Keratinocyte (primary cell): ENCODE results near the gene CCDC77. TPM values are rescaled to one million over a fixed set of nuclear protein-coding genes. Genes with fewer than 3 reads are reported as not detected.
A peak's percentile ranks its signal among the peaks of the same experiment; 100 is the strongest.

Experiments used
- DNase-seq: peaks from one replicate; pipeline ENCODE4 v3.0.0-alpha.2; 2011; ENCODE audit warnings: low read depth, missing footprints, low spot score
- FAIRE-seq: peaks from 2 replicates; lab custom pipeline; 2011; peaks lifted over from hg19 to GRCh38; lab: Jason Lieb, UNC
- H2AFZ ChIP-seq: 2 replicates; pipeline ENCODE4 v1.6.0; 2012; ENCODE audit warnings: low read length, control low read depth, inconsistent platforms; ENCODE audit not compliant: control insufficient read depth
- H3K27ac ChIP-seq: 2 replicates; pipeline ENCODE4 v1.5.1; 2011; ENCODE audit warnings: low read length; ENCODE audit not compliant: control insufficient read depth, insufficient read depth
- H3K27me3 ChIP-seq: 3 replicates; pipeline ENCODE4 v1.6.0; 2011; ENCODE audit warnings: low read length; ENCODE audit not compliant: control insufficient read depth, insufficient read depth; ENCODE audit errors: extremely low read depth
- H3K36me3 ChIP-seq, 2 experiments: 2 replicates in 1 of 2; 3 replicates in 1 of 2; pipeline ENCODE4 v1.5.1; 2011; ENCODE audit warnings: low read length in 2 of 2, mild to moderate bottlenecking in 1 of 2; ENCODE audit not compliant: control insufficient read depth in 2 of 2, insufficient read depth in 2 of 2; ENCODE audit errors: extremely low read depth in 1 of 2
- H3K4me1 ChIP-seq: 3 replicates; pipeline ENCODE4 v1.5.1; 2011; ENCODE audit warnings: low read length; ENCODE audit not compliant: control insufficient read depth, insufficient read depth; ENCODE audit errors: extremely low read depth
- H3K4me2 ChIP-seq: 3 replicates; pipeline ENCODE4 v1.6.0; 2011; ENCODE audit warnings: low read depth, low read length; ENCODE audit not compliant: control insufficient read depth, insufficient read depth; ENCODE audit errors: extremely low read depth
- H3K4me3 ChIP-seq, 3 experiments: fragments of 200-600 bp in 1 of 3; sonication (generic) in 1 of 3; 2 replicates in 2 of 3; 3 replicates in 1 of 3; pipeline ENCODE4 v1.5.1; 2011 to 2016; ENCODE audit warnings: low read length in 3 of 3, mild to moderate bottlenecking in 3 of 3, control low read depth in 2 of 3, inconsistent platforms in 1 of 3, low read depth in 1 of 3, mixed read lengths in 1 of 3, mixed run types in 1 of 3, moderate library complexity in 1 of 3; ENCODE audit not compliant: control insufficient read depth in 2 of 3, insufficient read depth in 2 of 3; ENCODE audit errors: extremely low read depth in 1 of 3
- H3K79me2 ChIP-seq: 2 replicates; pipeline ENCODE4 v1.6.0; 2012; ENCODE audit warnings: low read length; ENCODE audit not compliant: control insufficient read depth, insufficient read depth
- H3K9ac ChIP-seq: 3 replicates; pipeline ENCODE4 v1.6.0; 2011; ENCODE audit warnings: low read length; ENCODE audit not compliant: control insufficient read depth, insufficient read depth; ENCODE audit errors: extremely low read depth
- H3K9me1 ChIP-seq: 3 replicates; pipeline ENCODE4 v1.6.0; 2011; ENCODE audit warnings: low read length; ENCODE audit not compliant: control insufficient read depth, insufficient read depth; ENCODE audit errors: extremely low read depth
- H3K9me3 ChIP-seq: 2 replicates; pipeline ENCODE4 v1.5.1; 2012; ENCODE audit warnings: low read depth, low read length; ENCODE audit not compliant: control insufficient read depth
- H4K20me1 ChIP-seq: 3 replicates; pipeline ENCODE4 v1.6.0; 2011; ENCODE audit warnings: low read length; ENCODE audit not compliant: control insufficient read depth, insufficient read depth; ENCODE audit errors: extremely low read depth
- EZH2 ChIP-seq: IDR thresholded peaks from one replicate; pipeline ENCODE4 v1.6.1; 2012; ENCODE audit warnings: inconsistent platforms, mild to moderate bottlenecking, low read length, moderate library complexity
- dilution Hi-C: fragments of 300-500 bp; cut with MboI; formaldehyde crosslinking; loops from one replicate; pipeline ENCODE4 v1.7.0; 2020; ENCODE audit warnings: low sequenced_read_pairs; ENCODE audit not compliant: extremely low pct_ligation_motif_present
- polyA plus RNA-seq, 5 experiments: library from polyadenylated mRNA; depleted of rRNA in 3 of 5; stranded (reverse) in 3 of 5; stranded (forward) in 1 of 5; unstranded in 1 of 5; fragments of >200 nt; gene quantifications; 1 replicate in 1 of 5; 2 replicates in 3 of 5; 3 replicates in 1 of 5; pipeline versions ENCODE4 v1.2.1 to v1.2.3, GENCODE V29; 2011 to 2012; ENCODE audit warnings: missing spikeins in 2 of 5, low read depth in 1 of 5, low replicate concordance in 1 of 5
- TF ChIP-seq, protein P1 (sequence below), 3 experiments: IDR thresholded peaks in 1 of 3; conservative IDR thresholded peaks in 1 of 3; optimal IDR thresholded peaks in 1 of 3; 2 replicates in 2 of 3; 3 replicates in 1 of 3; pipeline versions ENCODE3 to v1.5.1; 2011; ENCODE audit warnings: low read length in 3 of 3, mild to moderate bottlenecking in 3 of 3, moderate library complexity in 2 of 3, control low read depth in 1 of 3, inconsistent platforms in 1 of 3; ENCODE audit not compliant: insufficient read depth in 2 of 3; ENCODE audit errors: extremely low read depth in 1 of 3

The CCDC77 gene
- polyA plus RNA-seq, 1 donor (not counting 4 experiments of a cell fraction or from before 2014, with no cell fraction given): 8.3 TPM

DNA sequence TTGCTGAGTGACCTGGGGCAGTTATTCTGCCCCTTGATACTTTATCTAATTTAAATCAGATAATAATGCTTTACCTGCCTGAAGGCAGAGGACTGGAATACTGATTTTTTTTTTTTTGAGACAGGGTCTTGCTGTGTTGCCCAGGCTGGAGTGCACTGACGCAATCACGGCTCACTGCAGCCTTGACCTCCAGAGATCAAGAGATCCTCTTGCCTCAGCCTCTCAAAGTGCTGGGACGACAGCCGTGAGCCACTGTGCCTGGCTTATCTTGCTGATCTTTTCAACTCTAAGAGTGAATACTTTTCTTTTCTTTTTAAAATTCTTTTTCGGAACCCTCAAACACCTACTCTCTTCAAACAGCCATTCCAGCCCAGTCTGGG lies 57.6 kb downstream of the CCDC77 start:
- Histone ChIP-seq H3K4me1 (peaks cover 9% of the 10 kb centered on the region), H3K27ac (no peak overlapping the region), H3K9ac (peak overlapping the region; percentile 69), H4K20me1 (no peaks in the 10 kb centered on the region), H3K27me3 (no peaks in the 10 kb centered on the region), H2AFZ (peak overlapping the region; percentile 95), H3K9me3 (no peaks in the 10 kb centered on the region), H3K4me3 (peak overlapping the region; percentile 62 to 73 (median 71)), H3K4me2 (peak overlapping the region; percentile 89), H3K9me1 (no peaks in the 10 kb centered on the region), H3K79me2 (no peaks in the 10 kb centered on the region), H3K36me3 (peaks cover 0 to 2% of the 10 kb centered on the region in 2 experiments)
- TF ChIP-seq, protein P1, sequence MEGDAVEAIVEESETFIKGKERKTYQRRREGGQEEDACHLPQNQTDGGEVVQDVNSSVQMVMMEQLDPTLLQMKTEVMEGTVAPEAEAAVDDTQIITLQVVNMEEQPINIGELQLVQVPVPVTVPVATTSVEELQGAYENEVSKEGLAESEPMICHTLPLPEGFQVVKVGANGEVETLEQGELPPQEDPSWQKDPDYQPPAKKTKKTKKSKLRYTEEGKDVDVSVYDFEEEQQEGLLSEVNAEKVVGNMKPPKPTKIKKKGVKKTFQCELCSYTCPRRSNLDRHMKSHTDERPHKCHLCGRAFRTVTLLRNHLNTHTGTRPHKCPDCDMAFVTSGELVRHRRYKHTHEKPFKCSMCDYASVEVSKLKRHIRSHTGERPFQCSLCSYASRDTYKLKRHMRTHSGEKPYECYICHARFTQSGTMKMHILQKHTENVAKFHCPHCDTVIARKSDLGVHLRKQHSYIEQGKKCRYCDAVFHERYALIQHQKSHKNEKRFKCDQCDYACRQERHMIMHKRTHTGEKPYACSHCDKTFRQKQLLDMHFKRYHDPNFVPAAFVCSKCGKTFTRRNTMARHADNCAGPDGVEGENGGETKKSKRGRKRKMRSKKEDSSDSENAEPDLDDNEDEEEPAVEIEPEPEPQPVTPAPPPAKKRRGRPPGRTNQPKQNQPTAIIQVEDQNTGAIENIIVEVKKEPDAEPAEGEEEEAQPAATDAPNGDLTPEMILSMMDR (optimal IDR thresholded peaks at IDR 0.05 in 1 of 3, IDR thresholded peaks at IDR 0.05 in 1 of 3, conservative IDR thresholded peaks at IDR 0.05 in 1 of 3; ENCODE audit: extremely low read depth in 1 of 3, insufficient read depth in 2 of 3, low read length in 3 of 3): no peak
- no peak for TF ChIP-seq EZH2
- dilution Hi-C loops: no loop called here
- FAIRE-seq (no peak), DNase-seq (no peak)

DNA sequence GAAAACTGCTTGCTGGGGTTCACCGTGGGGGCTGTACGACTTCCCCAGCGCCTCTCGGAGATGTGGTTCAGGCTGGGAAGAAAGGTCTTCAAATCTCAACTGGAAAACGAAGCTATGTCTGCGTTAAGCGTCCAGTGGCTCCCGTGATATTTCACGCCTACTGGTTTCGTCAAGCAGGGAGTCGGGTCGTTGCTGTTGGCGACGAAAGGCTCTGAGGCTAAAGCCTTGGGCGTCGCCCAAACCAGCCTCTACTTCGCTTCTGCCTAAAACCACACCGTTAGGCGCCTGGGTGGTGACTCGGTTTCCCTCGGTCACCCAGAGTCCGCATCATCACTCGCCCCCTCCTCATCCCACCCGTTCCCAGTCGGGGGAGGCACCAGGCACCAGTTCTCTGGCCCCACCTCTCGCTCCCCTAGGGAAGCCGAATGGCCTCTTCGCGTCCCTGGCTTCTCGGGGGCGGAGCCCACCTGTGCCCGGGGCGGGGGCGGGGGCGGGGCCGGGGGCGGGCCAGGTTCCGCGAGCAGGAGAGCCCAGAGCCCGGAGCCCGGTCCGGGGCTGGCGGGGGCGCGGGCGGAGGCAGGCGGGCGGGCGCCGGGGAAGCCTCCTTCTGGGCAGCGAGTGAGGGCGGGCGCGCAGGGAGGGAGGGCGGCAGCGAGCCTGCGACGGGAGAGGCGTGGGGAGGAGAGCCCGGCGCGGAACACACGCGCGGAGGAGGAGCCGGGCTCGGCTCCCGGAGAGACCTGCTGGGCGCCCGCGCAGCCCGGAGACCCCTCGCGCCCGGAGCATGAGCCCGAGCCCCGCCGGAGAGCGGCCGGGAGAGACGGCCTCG lies 58.2 kb downstream of the CCDC77 start, which contains the start of gene B4GALNT3:
B4GALNT3 (plus strand) TSS at position 510 of the 829 bp plus-strand sequence. CDS start 438 bp downstream, outside the sequence.
- Histone ChIP-seq H3K79me2 (no peaks in the 10 kb centered on the region), H2AFZ (peak within 1 kb of the TSS; percentile 95), H3K9ac (peak within 1 kb of the TSS; percentile 69), H3K4me2 (peak within 1 kb of the TSS; percentile 89), H3K9me3 (no peaks in the 10 kb centered on the region), H3K36me3 (peaks cover 0 to 2% of the 10 kb centered on the region in 2 experiments), H3K27me3 (no peaks in the 10 kb centered on the region), H4K20me1 (no peaks in the 10 kb centered on the region), H3K4me3 (peak within 1 kb of the TSS; percentile 62 to 73 (median 71)), H3K4me1 (peaks cover 11% of the 10 kb centered on the region), H3K27ac (no peak within 1 kb of the TSS), H3K9me1 (no peaks in the 10 kb centered on the region)
- DNase-seq (no peak), FAIRE-seq (peak; percentile 69)
- no peak for TF ChIP-seq EZH2
- TF ChIP-seq, protein P1 (optimal IDR thresholded peaks at IDR 0.05 in 1 of 3, IDR thresholded peaks at IDR 0.05 in 1 of 3, conservative IDR thresholded peaks at IDR 0.05 in 1 of 3; ENCODE audit: extremely low read depth in 1 of 3, insufficient read depth in 2 of 3, low read length in 3 of 3): no peak
- dilution Hi-C loops: no loop called here
